Ovary (tissue), 3 donors: ENCODE data around the gene MFSD6L.

Experiments used
- EP300 ChIP-seq: sonication (generic); formaldehyde crosslinking; IDR thresholded peaks from one replicate; pipeline ENCODE4 v1.6.1; 2017; ENCODE audit warnings: antibody characterized with exemption
- POLR2A ChIP-seq: fragments of 450-650 bp; IDR thresholded peaks from one replicate; pipeline ENCODE4 v1.6.1; 2017; ENCODE audit warnings: antibody characterized with exemption, mild to moderate bottlenecking, moderate library complexity
- TF ChIP-seq, protein P1 (sequence below), 3 donors: fragments of 450-650 bp in 2 of 3; fragments of 200-600 bp in 1 of 3; IDR thresholded peaks; one replicate each; pipeline versions ENCODE4 v1.5.1 to v1.8.0; 2016 to 2022; ENCODE audit warnings: antibody characterized with exemption in 3 of 3, mild to moderate bottlenecking in 1 of 3
- donor health status: DM: no; HTN: no; CAD: no.

DNA sequence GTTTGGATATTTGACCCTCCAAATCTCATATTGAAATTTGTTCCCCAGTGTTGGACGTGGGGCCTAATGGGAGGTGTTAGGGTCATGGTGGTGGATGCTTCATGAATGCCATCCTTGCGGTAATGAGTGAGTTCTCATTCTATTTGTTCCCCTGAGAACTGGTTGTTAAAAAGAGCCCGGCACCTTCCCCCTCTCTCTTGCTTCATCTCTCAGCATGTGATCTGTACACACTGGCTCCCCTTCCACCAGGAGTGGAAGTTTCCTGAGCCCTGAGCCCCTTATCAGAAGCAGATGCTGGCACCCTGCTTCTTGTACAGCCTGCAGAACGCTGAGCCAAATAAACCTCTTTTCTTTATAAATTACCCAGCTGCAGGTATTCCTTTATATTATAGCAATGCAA, 42.7 kb upstream of the MFSD6L start:
- TF ChIP-seq EP300 (no peak), POLR2A (no peak)
- TF ChIP-seq, protein P1, sequence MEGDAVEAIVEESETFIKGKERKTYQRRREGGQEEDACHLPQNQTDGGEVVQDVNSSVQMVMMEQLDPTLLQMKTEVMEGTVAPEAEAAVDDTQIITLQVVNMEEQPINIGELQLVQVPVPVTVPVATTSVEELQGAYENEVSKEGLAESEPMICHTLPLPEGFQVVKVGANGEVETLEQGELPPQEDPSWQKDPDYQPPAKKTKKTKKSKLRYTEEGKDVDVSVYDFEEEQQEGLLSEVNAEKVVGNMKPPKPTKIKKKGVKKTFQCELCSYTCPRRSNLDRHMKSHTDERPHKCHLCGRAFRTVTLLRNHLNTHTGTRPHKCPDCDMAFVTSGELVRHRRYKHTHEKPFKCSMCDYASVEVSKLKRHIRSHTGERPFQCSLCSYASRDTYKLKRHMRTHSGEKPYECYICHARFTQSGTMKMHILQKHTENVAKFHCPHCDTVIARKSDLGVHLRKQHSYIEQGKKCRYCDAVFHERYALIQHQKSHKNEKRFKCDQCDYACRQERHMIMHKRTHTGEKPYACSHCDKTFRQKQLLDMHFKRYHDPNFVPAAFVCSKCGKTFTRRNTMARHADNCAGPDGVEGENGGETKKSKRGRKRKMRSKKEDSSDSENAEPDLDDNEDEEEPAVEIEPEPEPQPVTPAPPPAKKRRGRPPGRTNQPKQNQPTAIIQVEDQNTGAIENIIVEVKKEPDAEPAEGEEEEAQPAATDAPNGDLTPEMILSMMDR (IDR thresholded peaks at IDR 0.05) = no peak
